Stimulated activated CD4-positive, alpha-beta T cell treated with anti-CD3 and anti-CD28 coated beads, TNF-alpha, amount 100 ng/mL, for 24 hours (primary cell): ENCODE measurements around the gene CALB2.
"Not testable (repeated sequence)": the region's sequence is repeated elsewhere in the genome, so short reads cannot be mapped to it uniquely, and the experiment has no call there.

Experiments
- DNase-seq, 3 experiments: peaks; one replicate each; pipeline ENCODE4 v3.0.0-alpha.2; 2020; ENCODE audit warnings: low read depth in 3 of 3

CALB2 gene, protein sequence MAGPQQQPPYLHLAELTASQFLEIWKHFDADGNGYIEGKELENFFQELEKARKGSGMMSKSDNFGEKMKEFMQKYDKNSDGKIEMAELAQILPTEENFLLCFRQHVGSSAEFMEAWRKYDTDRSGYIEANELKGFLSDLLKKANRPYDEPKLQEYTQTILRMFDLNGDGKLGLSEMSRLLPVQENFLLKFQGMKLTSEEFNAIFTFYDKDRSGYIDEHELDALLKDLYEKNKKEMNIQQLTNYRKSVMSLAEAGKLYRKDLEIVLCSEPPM

DNA sequence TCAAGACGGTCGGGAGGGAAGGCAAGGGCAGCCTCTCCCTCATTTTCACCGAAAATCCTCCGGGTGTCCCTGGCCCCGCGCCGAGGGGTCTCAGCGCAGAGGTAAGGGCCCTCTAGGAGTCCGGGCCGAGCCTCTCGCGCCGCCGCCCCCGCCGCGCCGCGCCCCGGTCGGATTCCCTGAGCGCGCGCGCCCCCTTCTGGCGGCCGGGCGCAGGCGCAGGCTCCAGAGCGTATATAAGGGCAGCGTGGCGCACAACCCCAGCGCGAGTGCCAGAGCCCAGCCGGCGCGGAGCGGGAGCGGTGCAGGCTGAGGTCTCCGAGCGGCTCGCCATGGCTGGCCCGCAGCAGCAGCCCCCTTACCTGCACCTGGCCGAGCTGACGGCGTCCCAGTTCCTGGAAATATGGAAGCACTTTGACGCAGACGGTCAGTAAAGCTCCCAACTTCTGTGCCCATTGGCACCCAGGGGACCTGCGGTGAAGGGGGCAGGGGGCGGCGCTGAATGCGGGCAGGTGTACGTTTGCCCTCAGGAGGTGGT, at the start of gene CALB2:
CALB2 (plus strand) TSS at position 260 of the 535 bp plus-strand sequence; CDS start at position 330, 70 bp downstream.
- DNase-seq = peak; percentile 17 to 57 (median 48)

DNA sequence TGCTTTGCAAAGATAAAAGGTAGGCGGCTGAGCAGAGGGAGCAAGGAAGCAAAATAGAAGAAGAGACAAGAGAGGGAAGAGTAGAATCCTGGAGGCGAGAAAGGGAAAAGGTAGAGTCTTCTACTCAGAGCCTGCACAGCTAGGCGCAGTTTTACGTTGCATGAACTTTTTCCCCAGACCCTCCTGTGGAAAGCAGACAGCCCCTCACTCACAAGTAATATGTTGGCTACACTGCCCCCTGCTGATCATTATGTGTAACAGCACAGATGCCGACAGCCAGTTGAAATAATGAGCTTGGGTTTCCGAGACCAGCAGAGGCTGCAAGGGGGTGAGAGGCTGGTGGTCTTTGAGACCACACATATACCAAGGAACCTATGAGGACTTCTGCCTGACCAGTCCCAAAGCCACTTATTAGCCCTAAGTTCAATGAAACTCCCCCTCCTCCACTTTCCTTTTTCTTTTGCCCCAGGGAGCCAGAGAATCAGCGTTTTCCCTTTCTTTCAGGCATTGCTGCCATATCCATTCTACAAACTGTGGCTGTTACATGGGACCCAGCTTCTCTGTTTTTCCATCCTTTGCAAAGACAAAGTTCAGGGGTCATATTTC, 46.9 kb upstream of the CALB2 start:
- peak in 1 of 3 experiments; percentile 9 for DNase-seq

DNA sequence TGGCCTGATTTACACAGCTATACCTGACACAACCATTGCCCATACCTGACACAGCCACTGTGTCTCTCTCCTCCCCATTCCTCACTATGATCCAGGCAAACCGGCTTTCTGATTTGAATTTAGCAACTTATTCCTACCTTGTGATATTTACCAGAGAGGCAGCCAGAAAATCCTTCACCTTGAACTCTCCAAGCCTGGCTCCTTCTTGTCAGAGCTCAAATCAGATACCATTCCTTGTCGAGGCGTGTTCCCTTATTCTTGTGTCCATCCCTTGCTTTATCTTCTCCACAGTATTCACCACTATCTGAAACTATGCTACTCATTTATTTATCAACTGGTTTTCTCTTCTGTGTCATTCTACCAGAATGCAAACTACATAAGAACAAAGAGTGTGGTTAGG, 44.9 kb upstream of the CALB2 start:
- not testable (repeated sequence) for DNase-seq

DNA sequence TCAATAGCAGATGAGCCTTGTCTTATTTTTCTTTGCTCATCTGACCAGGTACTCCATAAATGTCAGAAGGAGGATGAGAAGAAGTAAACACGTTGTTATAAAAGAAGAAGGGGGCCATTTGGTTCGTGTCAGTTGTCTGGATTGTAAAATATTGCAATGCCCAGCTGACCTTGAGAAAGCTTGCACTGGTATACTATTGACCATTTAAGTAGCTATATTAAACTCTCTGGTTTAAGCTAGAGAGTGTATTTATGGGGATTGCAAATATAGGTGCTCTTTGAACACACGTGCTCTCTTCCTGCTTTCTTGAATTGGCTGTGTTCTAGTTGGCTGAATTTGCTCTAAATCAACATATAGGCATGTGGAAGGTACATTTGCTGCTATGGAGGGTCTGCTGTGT, 43.3 kb upstream of the CALB2 start:
- DNase-seq = no peak

DNA sequence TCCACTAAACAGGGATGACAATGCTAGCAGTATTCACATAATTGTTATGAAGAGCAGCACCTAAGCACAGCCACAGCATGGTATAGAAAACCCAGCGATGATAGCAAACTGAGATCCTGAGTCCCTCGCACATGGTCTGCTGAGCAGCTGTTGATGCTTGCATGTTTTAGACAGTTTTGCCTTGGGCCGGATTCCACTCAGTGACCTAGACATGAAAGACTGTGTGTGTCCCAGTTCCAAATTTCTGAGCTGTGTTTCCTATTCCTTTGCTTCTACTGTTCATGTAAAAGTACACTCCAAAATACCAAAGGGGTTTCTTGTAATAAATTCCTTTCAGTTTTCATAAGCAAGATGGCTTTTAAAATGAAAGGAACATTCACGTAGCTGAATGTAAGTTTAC, 38.5 kb upstream of the CALB2 start:
- no peak for DNase-seq

DNA sequence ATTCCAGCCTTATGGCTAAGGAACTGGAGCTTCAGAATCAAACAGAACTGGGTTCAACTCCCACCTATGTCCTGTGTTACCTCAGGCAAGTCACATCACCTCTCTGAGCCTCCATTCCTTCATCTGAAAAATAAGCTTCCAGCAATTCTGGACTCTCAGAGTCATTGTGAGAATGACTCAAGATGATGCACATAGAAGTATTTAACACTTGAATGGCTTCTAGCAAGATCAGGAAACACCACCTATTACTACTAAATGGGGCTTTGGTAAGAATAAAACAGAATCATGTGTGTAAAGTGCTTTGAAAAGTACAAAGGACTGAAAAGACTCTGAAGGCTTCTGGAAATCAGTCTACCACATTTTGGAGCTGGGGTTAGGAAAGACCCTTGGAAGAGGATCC, 30.8 kb upstream of the CALB2 start:
- DNase-seq = no peak

DNA sequence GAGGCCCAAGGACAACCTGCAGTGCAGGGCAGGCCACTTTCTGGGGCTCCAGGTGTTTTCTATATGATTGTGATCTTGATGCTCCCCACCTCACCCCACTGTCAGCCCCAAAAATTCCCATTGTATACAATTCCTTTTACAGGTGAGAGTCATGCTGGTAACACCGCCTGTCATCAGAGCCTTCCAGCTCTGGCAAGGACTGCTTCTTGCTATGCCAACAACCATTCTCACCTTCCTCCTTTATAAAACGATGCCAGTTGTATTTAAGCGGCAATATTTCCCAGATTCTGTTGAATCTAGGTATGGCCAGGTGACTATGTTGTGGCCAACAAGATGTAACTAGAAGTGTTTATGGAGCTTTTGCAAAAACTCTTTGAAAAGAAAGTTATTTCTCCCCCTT, 30.4 kb upstream of the CALB2 start:
- no peak for DNase-seq

DNA sequence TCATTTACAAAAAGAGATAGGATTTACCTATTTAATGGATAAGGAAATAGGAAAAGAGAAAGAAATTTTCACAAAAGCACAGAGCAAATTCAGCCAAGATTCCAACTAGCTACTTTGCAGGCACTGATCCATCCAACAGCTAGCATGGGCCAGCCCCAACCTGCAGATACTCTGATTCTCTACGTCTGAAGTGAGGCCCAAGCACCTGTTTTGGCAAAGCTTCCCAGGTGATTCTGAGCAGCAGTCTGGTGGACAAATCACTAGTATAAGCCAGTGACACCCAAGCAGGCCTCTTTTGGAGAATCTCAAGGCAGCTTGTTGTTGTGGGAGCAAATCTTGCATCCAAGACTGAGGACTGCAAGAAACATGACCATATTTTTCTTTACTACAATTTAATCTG, 20.9 kb upstream of the CALB2 start:
- no peak for DNase-seq

DNA sequence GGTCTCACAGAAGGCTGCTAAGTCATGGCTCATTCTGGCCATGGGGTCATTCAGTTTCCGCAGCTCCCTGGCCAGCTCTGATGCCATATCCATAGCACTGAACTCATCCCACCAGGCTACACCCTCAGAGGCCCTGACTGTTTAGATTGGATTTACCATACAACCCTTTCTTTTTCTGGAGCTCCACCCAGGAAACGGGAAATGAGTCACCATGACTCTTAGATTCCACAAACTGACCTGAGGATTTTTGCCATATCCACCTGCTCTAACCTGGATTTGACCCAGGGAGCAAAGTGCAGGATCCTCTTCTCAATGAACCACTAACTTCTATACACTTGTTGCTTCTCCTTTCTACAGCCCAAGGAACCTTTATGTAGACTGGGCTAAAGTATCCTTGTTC, 20.3 kb upstream of the CALB2 start:
- no peak for DNase-seq

DNA sequence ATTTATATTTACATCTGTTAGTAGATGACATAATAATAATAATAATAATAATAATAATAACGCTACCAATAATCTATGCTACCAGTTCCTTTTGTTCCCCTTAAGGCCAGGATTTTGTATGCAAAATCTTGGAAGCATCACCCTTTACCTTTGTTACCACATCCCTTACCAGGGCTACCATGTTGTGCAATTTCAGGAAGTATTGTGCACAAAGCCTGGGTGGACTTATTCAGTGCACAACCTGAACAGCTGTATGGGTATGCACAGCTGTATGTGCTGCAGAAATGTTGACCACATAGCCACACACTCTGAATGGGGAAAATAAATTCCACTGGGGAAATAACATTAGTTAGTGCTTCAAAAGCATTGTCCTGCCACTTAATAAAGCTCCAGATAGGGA, 19.9 kb upstream of the CALB2 start:
- DNase-seq = no peak

DNA sequence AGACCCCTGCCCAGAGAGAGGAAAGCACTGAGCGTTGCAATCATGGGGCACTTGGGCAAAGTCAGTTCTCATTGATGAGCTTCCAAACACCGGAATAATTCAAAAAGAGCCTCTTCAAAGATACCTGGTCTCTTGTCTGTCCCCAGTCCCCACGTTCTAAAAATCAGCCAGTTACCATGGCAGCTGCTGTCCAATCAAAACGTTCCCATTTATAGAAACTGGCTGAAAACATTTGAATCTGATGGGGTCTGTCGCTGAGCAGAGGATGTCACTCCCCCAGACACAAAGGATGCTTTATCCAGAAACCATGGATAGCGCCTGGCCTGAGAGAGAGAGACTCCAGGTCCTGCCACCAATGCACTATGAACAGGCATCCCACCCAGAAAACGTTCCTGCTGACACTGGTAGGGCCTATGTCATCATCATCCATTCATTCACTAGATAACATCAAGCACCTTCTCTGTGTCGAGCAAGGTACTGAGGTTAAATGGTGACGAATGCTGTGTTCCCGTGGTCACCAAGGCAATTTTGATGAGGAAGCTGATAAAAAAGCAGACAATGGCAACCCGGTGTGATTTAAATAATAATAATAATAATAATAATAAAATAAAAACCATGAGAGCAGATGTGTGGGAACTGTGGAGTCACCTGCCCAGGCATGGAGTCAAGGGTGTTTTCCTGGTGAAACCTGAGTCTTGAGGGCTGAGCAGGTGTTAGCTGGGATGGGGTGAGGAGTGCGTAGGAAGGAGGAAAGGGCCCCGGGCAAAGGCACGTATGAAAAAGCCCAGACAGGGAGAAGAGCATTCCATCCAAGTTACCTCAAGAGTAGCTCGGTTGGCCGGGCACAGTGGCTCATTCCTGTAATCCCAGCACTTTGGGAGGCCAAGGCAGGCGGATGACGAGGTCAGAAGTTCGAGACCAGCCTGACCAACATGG, 19.0 kb upstream of the CALB2 start:
- no peak for DNase-seq

DNA sequence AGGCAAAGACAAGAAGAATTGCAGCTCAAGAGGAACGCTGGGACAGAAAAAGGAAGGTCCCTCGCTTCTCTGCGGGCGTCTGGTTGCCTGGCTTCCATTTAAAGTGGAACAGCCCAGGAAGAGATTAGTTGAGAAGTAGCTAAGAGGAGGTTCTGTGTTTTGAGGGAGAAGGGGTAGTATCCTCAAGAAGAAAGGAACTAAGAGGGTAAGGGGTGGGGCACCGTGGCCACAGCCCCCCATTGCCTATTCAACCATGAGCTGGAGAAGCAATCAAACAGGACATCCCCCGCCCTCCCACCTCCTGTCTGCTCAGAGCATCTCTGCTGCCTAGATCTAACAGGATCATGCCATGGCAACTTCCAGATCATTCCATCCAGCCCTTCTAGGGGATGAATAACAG, 18.1 kb upstream of the CALB2 start:
- no peak for DNase-seq

DNA sequence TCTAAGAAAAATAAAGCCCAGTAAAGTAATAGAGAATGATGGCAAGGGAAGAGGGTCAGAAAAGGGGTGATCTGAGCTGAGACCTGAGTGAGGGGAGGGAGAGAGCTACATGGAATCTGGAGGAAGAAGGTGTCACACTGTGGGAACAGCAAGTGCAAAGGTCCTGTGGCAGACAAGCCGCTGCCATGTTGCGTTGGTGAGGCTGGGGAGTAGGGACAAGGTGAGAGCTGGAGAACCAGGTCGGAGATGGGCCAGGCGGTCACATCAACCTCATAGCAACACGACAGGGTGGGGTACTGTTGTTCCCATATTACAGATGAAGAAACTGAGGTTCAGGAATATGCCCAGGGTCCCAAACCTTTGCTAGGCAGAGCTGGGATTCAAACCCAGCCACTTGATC, 16.6 kb upstream of the CALB2 start:
- no peak for DNase-seq

DNA sequence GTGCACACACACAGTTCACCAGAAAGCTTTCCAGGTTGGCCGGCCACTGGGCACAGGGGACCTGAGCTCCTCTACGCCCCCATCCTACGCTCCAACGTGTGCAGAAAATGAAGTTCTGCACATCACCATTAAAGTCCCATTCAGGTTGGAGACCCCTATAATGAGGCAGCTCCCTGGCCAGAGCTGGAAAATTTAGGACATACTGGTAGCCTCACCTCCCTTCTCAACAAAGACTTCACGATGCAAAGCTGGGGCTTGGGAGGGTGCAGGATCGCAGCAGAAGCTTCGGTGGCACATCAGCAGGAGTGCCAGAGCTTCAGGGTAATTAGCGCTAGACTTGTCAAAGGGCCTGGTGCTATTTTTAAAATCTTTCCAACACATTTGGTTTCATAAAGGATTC, 15.4 kb upstream of the CALB2 start:
- DNase-seq = no peak

DNA sequence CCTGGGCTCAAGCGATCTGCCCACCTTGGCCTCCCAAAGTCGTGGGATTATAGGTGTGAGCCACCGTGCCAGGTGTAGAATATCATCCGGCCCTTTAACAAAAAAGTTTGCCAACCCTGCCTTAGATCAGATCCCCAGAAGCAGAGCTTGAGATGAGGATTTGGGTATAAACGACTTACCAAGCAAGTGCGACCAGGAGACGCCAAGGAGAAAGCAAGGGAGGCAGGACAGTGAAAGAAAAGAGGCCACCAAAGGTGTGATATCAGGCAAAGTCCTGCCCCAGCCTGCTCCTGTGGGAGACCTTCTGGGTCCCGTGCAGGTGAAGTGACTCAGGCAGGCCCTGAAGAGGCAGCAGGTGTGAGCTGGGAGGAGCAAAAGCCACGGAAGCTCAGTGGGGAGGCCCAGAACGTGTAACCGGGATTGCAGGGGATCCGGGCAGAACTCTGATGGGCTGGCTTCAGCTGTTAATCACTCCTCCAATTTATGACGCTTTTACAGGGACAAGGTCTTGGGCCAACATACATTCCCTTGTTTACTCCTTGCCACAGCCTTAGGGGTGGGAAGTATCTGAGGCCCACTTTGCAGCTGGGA, 14.1 kb upstream of the CALB2 start:
- no peak for DNase-seq

DNA sequence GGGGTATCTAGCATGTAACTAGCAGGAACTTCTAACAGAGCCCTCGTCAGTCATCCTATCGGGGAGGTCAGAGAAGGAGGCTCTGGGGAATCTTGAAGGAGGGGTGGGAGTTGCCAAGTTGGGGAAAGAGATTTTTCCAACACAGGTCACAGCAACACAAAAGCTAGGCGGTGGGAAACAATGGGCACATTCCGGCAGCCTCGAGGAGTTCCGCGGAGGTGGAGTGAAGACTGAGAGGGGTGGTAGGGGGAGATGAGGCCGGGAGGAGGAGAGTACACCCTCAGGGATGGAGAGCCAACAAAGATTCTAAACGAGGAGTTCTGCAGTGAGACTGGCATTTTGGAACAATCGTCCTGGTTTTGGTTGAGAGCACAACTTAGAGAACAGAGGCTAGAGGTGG, 13.5 kb upstream of the CALB2 start:
- DNase-seq = no peak

DNA sequence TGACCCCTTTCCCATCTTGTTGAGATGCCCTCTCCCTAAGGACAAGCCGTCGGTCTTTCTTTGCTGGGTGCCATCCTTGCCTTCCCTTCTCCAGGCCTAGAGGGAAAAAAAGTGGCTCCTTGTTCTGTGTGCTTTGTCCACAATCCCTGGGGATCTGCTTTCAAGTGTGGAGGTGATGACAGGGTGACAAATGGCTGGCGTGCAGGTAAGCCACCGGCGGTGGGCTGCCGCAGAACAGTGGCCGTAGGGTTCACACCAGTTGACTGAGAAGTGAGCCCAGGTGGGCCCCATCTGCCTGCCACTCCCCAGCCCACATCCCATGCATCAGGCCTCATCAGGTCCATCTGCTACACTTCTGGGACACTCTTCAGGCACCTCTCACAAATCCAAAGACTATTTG, 11.4 kb upstream of the CALB2 start:
- no peak for DNase-seq

DNA sequence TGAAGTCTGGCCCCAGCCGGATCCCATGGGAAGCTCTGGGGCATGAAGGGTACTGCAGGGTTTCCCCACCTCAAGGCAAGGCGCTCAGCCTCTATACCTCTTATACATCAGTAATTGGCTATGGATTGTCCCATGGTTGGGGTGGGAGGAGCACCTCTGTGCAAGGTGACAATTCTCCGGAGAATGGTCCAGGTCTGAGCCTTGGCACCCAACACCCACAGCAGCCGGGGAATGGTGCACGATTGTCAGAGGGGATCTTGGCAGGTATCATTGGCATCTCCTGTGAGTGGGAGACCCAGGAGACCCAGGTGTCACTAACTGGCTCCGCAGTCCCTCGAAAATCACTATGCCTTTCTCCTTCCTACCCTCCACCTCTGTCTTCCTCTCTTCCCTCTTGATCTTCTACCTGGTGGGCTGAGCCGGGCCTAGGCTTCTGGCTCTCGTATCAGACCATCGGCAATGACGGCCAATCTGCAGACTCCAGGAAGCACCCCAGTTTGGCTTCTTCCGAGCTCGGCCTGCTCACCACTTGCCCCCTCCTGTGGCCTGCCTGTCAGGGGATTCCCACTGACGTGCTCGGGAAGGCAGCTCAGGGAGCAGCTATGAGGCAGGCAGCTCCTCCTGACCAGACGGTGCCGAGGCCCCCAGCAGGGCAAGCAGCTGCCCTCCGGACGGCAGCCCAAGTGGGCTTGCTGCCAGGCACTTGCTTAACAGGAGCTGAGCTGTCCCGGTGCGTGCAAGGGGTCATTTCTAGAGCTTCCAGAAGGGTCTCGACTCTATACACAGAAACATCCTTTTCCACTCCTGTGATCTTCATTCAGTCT, 10.0 kb upstream of the CALB2 start:
- DNase-seq = no peak

DNA sequence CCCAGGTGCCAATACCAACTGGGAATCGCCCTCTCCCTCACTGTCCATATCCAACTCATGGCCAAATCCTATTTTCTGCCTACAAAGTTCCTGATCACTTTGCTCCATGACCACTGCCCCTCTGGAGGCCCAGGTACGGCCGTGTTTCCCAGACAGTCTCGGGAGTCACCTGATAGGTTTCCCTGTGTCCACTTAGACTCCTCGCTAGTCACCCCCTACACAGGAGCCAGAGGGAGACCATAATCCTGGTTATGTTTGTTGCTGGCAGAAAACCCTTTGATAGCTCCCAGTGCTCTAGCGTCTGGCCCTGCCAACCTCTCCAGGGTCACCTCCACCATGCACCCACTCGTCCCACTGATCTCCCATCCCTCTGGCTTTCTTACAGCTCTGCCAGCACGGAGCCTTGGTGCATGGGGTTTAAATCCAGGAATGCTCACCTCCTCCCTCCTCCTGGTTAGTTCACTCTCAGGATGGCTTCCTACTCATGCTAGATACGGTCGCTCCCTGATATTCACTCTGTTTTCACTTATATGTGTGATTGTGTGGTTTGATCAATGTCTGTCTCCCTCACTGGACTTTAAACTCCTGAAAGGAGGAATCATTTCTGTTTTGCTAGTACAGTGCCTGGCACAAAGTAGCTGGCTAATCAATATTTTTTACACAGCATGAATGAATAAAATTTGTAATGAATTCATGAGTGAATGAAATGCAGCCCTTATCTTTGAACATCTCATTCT, 7.5 kb upstream of the CALB2 start:
- no peak for DNase-seq

DNA sequence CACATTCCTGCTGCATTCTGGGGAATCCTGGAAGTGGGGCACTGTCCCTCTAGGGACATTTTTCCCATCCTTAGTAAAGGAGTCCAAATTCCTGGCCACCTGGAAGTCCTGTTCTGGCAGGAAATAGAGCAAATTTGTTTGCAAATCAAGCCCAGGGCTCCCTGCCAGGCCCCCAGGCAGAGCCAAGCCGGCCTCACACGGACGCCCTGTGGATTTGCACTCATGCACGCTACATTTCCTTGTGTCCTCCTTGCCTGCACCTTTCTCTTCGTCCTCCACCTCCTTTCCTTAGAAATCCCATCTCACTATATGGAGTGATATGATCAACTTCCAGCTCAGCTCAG, 7.0 kb upstream of the CALB2 start:
- DNase-seq = no peak

DNA sequence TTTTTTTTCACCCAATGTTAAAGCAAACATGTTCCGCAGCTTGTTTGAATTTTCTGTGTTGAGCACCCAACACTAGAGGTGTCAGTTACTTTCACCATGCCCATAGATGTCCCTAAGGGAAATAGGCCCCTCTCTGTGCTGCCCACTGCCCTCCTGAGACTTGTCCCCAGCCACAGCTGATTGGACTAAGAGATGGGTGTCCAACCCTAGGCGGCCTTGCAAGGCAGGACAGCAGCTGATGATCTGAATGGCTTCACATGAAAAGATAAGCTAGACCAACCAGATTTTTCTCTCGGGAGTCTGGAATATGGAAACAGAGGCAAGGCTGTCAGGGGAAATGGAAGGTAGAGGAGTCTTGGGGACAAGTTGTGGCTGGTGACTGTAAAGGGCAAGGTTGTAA, 6.1 kb upstream of the CALB2 start:
- DNase-seq = no peak
